Sigmoid colon (tissue), 7 donors: ENCODE results near the gene DRC3. TPM values are rescaled to one million over a fixed set of nuclear protein-coding genes. Genes with fewer than 3 reads are reported as not detected.
A peak's percentile ranks its signal among the peaks of the same experiment; 100 is the strongest.

Experiments
- DNase-seq: peaks from one replicate; pipeline ENCODE4 v3.0.0-alpha.2; 2019
- H3K27ac ChIP-seq, 4 donors: fragments of 200-600 bp; sonication (generic); one replicate each; pipeline ENCODE4 v1.5.1; 2016 to 2019; ENCODE audit warnings: mild to moderate bottlenecking in 1 of 4
- H3K27me3 ChIP-seq, 3 donors: fragments of 200-600 bp; sonication (generic); one replicate each; pipeline ENCODE4 v1.5.1; 2019; ENCODE audit warnings: mild to moderate bottlenecking in 1 of 3
- H3K36me3 ChIP-seq, 4 donors: fragments of 200-600 bp; sonication (generic); one replicate each; pipeline ENCODE4 v1.5.1; 2016 to 2019
- H3K4me1 ChIP-seq, 4 donors: fragments of 200-600 bp; sonication (generic); one replicate each; pipeline ENCODE4 v1.5.1; 2017 to 2019
- H3K4me3 ChIP-seq, 4 donors: fragments of 200-600 bp; sonication (generic); one replicate each; pipeline ENCODE4 v1.5.1; 2017 to 2019; ENCODE audit warnings: mild to moderate bottlenecking in 2 of 4, moderate library complexity in 1 of 4
- H3K9me3 ChIP-seq, 4 donors: fragments of 200-600 bp in 3 of 4; sonication (generic) in 3 of 4; one replicate each; pipeline versions ENCODE4 v1.5.1 to v1.6.1; 2013 to 2019
- EP300 ChIP-seq, 4 donors: sonication (generic); formaldehyde crosslinking; IDR thresholded peaks; one replicate each; pipeline ENCODE4 v1.6.1; 2017; ENCODE audit warnings: antibody characterized with exemption in 4 of 4
- POLR2A ChIP-seq, 2 donors: fragments of 450-650 bp; IDR thresholded peaks; one replicate each; pipeline ENCODE4 v1.6.1; 2016; ENCODE audit warnings: antibody characterized with exemption in 2 of 2, mild to moderate bottlenecking in 2 of 2, moderate library complexity in 2 of 2
- POLR2AphosphoS5 ChIP-seq, 4 donors: sonication (generic); formaldehyde crosslinking; IDR thresholded peaks; one replicate each; pipeline ENCODE4 v1.6.1; 2017; ENCODE audit warnings: antibody characterized with exemption in 4 of 4
- WGBS, 2 donors: extraction: QIAGEN DNeasy Blood & Tissue Kit; methylation state at CpG; one replicate each; pipeline ENCODE4 v1.1.7; 2013; 5-methylcytosine and 5-hydroxymethylcytosine counted together
- intact Hi-C: fragments of 100-400 bp; cut with DNase I; formaldehyde crosslinking; loops from one replicate; pipeline ENCODE4 v1.15.1; 2023
- polyA plus RNA-seq, 3 donors: library from polyadenylated mRNA; stranded (reverse); fragments of 200-250 nt; gene quantifications; one replicate each; pipeline ENCODE4 v1.2.3, GENCODE V29; 2013
- total RNA-seq, 4 donors: library from RNA; depleted of rRNA; stranded (reverse); fragments of >200 nt; gene quantifications; one replicate each; pipeline ENCODE4 v1.1.0, GENCODE V29; 2016
- TF ChIP-seq, protein P1 (sequence below), 4 experiments: fragments of 450-650 bp in 3 of 4; fragments of 200-600 bp in 1 of 4; IDR thresholded peaks; one replicate each; pipeline ENCODE4 v1.5.1; 2016 to 2019; ENCODE audit warnings: antibody characterized with exemption in 4 of 4, mild to moderate bottlenecking in 3 of 4, moderate library complexity in 2 of 4
- donor health status: healthy with polysubstance abuse.
- donor health status: Bipolar disorder and iron deficiency.
- donor health status: healthy.

The DRC3 gene
- total and polyA plus RNA-seq, 7 donors: 0.36 to 6.1 (median 1.6) TPM; not detected in 2

DNA sequence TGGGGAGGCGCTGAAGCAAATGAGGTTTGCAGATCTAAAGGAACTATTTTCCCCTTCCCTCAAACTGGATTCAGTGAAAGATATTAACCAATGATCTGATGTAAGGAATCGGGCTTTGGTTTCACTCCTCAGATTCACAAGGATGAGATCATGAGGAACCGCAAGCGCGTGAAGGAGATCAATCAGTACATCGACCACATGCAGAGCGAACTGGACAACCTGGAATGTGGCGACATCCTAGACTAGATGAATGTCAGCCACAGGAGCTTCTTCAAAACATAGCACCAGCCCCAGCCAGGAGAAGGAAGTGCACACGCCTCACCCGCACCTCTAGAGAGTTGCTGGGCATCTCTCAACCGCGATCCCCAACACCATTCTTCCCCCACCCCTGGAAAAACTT is 43.8 kb downstream of the DRC3 start:
- no peak for DNase-seq
- peaks cover 0 to 24% (median 3%) of the 10 kb centered on the region in 4 donors for H3K36me3 ChIP-seq
- WGBS, 2 donors: 95 to 97% methylated on average over 12 of the region's 12 CpGs
- no peak overlapping the region for H3K4me3 ChIP-seq
- H3K27ac ChIP-seq: no peak overlapping the region
- no peaks in the 10 kb centered on the region for H3K9me3 ChIP-seq
- H3K27me3 ChIP-seq: no peaks in the 10 kb centered on the region
- H3K4me1 ChIP-seq: peaks cover 0 to 9% (median 0%) of the 10 kb centered on the region in 4 donors
- TF ChIP-seq EP300 (IDR thresholded peaks at IDR 0.05) (no peak), POLR2AphosphoS5 (IDR thresholded peaks at IDR 0.05) (no peak), POLR2A (IDR thresholded peaks at IDR 0.05) (no peak)
- TF ChIP-seq, protein P1, sequence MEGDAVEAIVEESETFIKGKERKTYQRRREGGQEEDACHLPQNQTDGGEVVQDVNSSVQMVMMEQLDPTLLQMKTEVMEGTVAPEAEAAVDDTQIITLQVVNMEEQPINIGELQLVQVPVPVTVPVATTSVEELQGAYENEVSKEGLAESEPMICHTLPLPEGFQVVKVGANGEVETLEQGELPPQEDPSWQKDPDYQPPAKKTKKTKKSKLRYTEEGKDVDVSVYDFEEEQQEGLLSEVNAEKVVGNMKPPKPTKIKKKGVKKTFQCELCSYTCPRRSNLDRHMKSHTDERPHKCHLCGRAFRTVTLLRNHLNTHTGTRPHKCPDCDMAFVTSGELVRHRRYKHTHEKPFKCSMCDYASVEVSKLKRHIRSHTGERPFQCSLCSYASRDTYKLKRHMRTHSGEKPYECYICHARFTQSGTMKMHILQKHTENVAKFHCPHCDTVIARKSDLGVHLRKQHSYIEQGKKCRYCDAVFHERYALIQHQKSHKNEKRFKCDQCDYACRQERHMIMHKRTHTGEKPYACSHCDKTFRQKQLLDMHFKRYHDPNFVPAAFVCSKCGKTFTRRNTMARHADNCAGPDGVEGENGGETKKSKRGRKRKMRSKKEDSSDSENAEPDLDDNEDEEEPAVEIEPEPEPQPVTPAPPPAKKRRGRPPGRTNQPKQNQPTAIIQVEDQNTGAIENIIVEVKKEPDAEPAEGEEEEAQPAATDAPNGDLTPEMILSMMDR (IDR thresholded peaks at IDR 0.05): no peak
- intact Hi-C loops: no loop called here

DNA sequence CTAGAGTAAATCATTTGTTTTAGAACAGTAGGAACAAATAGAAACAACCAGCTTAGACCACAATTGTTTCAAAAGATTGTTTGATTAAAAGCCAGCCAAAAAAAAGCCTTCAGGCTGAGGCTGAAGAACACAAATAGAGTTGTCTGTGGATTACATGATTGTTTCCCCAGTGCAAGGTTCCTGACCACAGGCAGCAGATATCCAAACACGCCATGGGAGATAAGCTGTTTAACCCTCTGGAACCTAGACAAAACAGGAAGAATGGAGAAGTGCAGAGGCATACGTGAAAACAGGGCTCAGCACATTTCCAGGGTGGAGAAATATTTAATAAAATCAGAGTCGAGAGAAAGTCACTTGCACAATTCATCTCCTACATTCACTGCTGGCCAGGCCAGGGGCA is 45.3 kb downstream of the DRC3 start:
- Histone ChIP-seq H3K36me3 (peaks cover 0 to 28% (median 2%) of the 10 kb centered on the region in 4 donors), H3K27me3 (no peaks in the 10 kb centered on the region), H3K4me3 (no peak overlapping the region), H3K9me3 (no peaks in the 10 kb centered on the region), H3K4me1 (peaks cover 0 to 9% (median 0%) of the 10 kb centered on the region in 4 donors), H3K27ac (no peak overlapping the region)
- peak; percentile 6 for DNase-seq
- 75 to 79% methylated on average over 3 of the region's 3 CpGs for WGBS, 2 donors
- intact Hi-C loops: no loop called here
- TF ChIP-seq POLR2A (IDR thresholded peaks at IDR 0.05): no peak
- TF ChIP-seq, protein P1 (IDR thresholded peaks at IDR 0.05): no peak
- TF ChIP-seq EP300 (IDR thresholded peaks at IDR 0.05): no peak
- no peak for TF ChIP-seq POLR2AphosphoS5 (IDR thresholded peaks at IDR 0.05)

DNA sequence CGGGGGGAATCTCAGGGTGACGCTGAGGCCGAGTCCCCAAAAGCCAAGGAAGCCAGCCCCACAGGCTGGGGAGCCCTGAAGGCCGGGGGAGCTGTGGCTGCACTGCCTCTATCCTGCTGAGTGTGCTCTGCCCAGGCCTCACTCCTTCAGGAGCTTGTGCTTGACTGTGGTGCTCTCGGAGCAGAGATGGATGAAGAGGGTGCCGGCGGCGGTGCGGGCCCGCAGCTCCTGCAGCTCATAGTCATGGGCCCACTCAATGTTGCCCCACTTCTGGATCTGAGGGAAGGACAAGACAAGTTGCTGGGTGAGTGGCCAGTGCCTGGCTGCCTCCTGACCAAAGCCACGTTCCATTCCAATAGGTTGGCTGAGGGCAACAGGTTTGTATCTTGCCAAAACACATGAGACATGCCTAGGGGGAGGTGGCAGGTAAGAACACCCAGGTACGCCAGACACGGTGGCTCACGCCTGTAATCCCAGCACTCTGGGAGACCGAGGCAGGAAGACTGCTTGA is 45.8 kb downstream of the DRC3 start:
- no peak overlapping the region for H3K4me3 ChIP-seq
- 95 to 96% methylated on average over 15 of the region's 15 CpGs for WGBS, 2 donors
- no peak for TF ChIP-seq POLR2AphosphoS5 (IDR thresholded peaks at IDR 0.05)
- no peak for TF ChIP-seq EP300 (IDR thresholded peaks at IDR 0.05)
- TF ChIP-seq POLR2A (IDR thresholded peaks at IDR 0.05): no peak
- TF ChIP-seq, protein P1 (IDR thresholded peaks at IDR 0.05): no peak
- H3K27ac ChIP-seq: no peak overlapping the region
- H3K4me1 ChIP-seq: peaks cover 0 to 9% (median 0%) of the 10 kb centered on the region in 4 donors
- H3K27me3 ChIP-seq: no peaks in the 10 kb centered on the region
- intact Hi-C loops: no loop called here
- DNase-seq: peak; percentile 40
- H3K9me3 ChIP-seq: no peaks in the 10 kb centered on the region
- H3K36me3 ChIP-seq: peaks cover 0 to 24% (median 2%) of the 10 kb centered on the region in 4 donors

DNA sequence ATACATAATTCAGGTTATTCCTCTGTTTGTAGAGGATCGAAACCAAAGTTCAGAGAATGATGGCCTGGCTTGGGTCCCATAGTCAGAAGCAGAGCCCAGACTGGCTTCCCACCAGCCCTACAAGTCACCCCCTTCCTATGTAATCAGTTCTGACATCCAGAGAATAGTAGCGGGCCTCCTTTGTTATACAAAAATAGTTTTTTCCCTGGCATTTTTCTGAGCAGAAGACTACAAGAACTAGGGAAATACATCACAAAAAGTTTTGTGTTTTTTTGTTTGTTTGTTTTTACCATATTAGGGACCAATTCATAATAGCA is 47.1 kb downstream of the DRC3 start:
- peaks cover 0 to 24% (median 2%) of the 10 kb centered on the region in 4 donors for H3K36me3 ChIP-seq
- intact Hi-C loops: no loop called here
- peaks cover 0 to 9% (median 0%) of the 10 kb centered on the region in 4 donors for H3K4me1 ChIP-seq

More for the DNA sequence above, 47.1 kb downstream of the DRC3 start:
- WGBS, 2 donors: 88% methylated on average over 2 of the region's 2 CpGs
- Histone ChIP-seq H3K27ac (no peak overlapping the region), H3K9me3 (no peaks in the 10 kb centered on the region), H3K4me3 (no peak overlapping the region), H3K27me3 (no peaks in the 10 kb centered on the region)
- no peak for TF ChIP-seq EP300 (IDR thresholded peaks at IDR 0.05)
- no peak for TF ChIP-seq POLR2A (IDR thresholded peaks at IDR 0.05)
- no peak for TF ChIP-seq POLR2AphosphoS5 (IDR thresholded peaks at IDR 0.05)
- TF ChIP-seq, protein P1 (IDR thresholded peaks at IDR 0.05): no peak
- no peak for DNase-seq
